DMS53 (cell line): ENCODE data around the gene SMIM23.
A peak's percentile ranks its signal among the peaks of the same experiment; 100 is the strongest.

ENCODE experiments used
- DNase-seq: peaks from one replicate; lab custom pipeline; 2025; lab: John Stamatoyannopoulos, UW

The SMIM23 gene

GRCh38 chr5:171773106-171773505 is 12.5 kb upstream of the SMIM23 start:
- DNase-seq: no peak

GRCh38 chr5:171774418-171774817 is 11.2 kb upstream of the SMIM23 start:
- no peak for DNase-seq

- no peak for DNase-seq
Observed at GRCh38 chr5:171776213-171776612, 9.4 kb upstream of the SMIM23 start.

- peak; percentile 67 for DNase-seq
Observed at GRCh38 chr5:171776770-171777759, 8.6 kb upstream of the SMIM23 start.

GRCh38 chr5:171781744-171782143 is 3.9 kb upstream of the SMIM23 start:
- peak; percentile 36 for DNase-seq

GRCh38 chr5:171782332-171782966 is 3.2 kb upstream of the SMIM23 start:
- peak; percentile 79 for DNase-seq

GRCh38 chr5:171783051-171783450 is 2.6 kb upstream of the SMIM23 start:
- DNase-seq: peak; percentile 22

- DNase-seq: no peak
Observed at GRCh38 chr5:171789353-171789752, 3.7 kb downstream of the SMIM23 start.

- DNase-seq: no peak
Observed at GRCh38 chr5:171790408-171790807, 4.8 kb downstream of the SMIM23 start.

GRCh38 chr5:171794470-171794960 is 8.9 kb downstream of the SMIM23 start:
- no peak for DNase-seq

- DNase-seq: no peak
Observed at GRCh38 chr5:171795381-171795780, 9.8 kb downstream of the SMIM23 start.

GRCh38 chr5:171796436-171796835 is 10.8 kb downstream of the SMIM23 start:
- no peak for DNase-seq

GRCh38 chr5:171797543-171797942 is 11.9 kb downstream of the SMIM23 start:
- DNase-seq: peak; percentile 11

- no peak for DNase-seq
Observed at GRCh38 chr5:171798418-171798817, 12.8 kb downstream of the SMIM23 start.

- DNase-seq: no peak
Observed at GRCh38 chr5:171801839-171802238, 16.2 kb downstream of the SMIM23 start.

- DNase-seq: peak; percentile 35
Observed at GRCh38 chr5:171805746-171806145, 20.1 kb downstream of the SMIM23 start.

GRCh38 chr5:171806976-171807747 is 21.5 kb downstream of the SMIM23 start:
- peak; percentile 92 for DNase-seq

- no peak for DNase-seq
Observed at GRCh38 chr5:171808453-171808852, 22.8 kb downstream of the SMIM23 start.

- DNase-seq: no peak
Observed at GRCh38 chr5:171808951-171809350, 23.3 kb downstream of the SMIM23 start.

- peak; percentile 45 for DNase-seq
Observed at GRCh38 chr5:171810227-171810626, 24.6 kb downstream of the SMIM23 start.

- DNase-seq: no peak
Observed at GRCh38 chr5:171813270-171813669, 27.7 kb downstream of the SMIM23 start.

- peak; percentile 19 for DNase-seq
Observed at GRCh38 chr5:171813813-171814490, 28.3 kb downstream of the SMIM23 start.
